ENCODE results near the gene GMDS. TPM values are rescaled to one million over a fixed set of nuclear protein-coding genes. Genes with fewer than 3 reads are reported as not detected.

Gene GMDS
- total RNA-seq, 1 experiment from 2014 or later: 27.6 TPM

GRCh38 chr6:1858859-1859258 lies 386.5 kb downstream of the GMDS start:
- no peaks in the 10 kb centered on the region for H3K79me2 ChIP-seq (ENCODE audit: insufficient read depth, low read length)
- H3K36me3 Mint-ChIP-seq (ENCODE audit: insufficient read depth in 1 of 3, low read depth in 3 of 3): no peaks in the 10 kb centered on the region
- H3K14ac ChIP-seq (ENCODE audit: insufficient read depth, low read length): no peak overlapping the region
- no peaks in the 10 kb centered on the region for H3K9me3 Mint-ChIP-seq
- H3K27me3 Mint-ChIP-seq (ENCODE audit: low read depth): no peaks in the 10 kb centered on the region
- H3K18ac ChIP-seq (ENCODE audit: insufficient read length, low read depth, low read length): no peak overlapping the region
- H3K9me3 ChIP-seq (ENCODE audit: control insufficient read depth, low read depth, low read length): no peaks in the 10 kb centered on the region
- TF ChIP-seq, protein P1, sequence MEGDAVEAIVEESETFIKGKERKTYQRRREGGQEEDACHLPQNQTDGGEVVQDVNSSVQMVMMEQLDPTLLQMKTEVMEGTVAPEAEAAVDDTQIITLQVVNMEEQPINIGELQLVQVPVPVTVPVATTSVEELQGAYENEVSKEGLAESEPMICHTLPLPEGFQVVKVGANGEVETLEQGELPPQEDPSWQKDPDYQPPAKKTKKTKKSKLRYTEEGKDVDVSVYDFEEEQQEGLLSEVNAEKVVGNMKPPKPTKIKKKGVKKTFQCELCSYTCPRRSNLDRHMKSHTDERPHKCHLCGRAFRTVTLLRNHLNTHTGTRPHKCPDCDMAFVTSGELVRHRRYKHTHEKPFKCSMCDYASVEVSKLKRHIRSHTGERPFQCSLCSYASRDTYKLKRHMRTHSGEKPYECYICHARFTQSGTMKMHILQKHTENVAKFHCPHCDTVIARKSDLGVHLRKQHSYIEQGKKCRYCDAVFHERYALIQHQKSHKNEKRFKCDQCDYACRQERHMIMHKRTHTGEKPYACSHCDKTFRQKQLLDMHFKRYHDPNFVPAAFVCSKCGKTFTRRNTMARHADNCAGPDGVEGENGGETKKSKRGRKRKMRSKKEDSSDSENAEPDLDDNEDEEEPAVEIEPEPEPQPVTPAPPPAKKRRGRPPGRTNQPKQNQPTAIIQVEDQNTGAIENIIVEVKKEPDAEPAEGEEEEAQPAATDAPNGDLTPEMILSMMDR (conservative IDR thresholded peaks at IDR 0.05): no peak
- no peak overlapping the region for H4K91ac ChIP-seq (ENCODE audit: insufficient read length, low read depth, low read length)
- H3K56ac ChIP-seq (ENCODE audit: insufficient read length, low read depth, low read length): no peak overlapping the region
- no peaks in the 10 kb centered on the region for H4K20me1 ChIP-seq (ENCODE audit: control insufficient read depth, insufficient read depth, insufficient read length)
- no peak overlapping the region for H3K4ac ChIP-seq (ENCODE audit: low read depth, low read length)
- no peak overlapping the region for H2BK20ac ChIP-seq (ENCODE audit: low read depth, low read length, poor library complexity, severe bottlenecking)
- no peaks in the 10 kb centered on the region for H3K23me2 ChIP-seq (ENCODE audit: insufficient read length, low read depth, low read length, poor library complexity, severe bottlenecking)
- H2BK120ac ChIP-seq (ENCODE audit: low read depth, low read length, poor library complexity, severe bottlenecking): no peak overlapping the region
- no peak for DNase-seq
- H2BK15ac ChIP-seq (ENCODE audit: low read depth, low read length): no peak overlapping the region
- H3K27me3 ChIP-seq (ENCODE audit: insufficient read depth, low read length): no peaks in the 10 kb centered on the region
- H2AK5ac ChIP-seq (ENCODE audit: insufficient read length, low read length): no peak overlapping the region
- H3K79me1 ChIP-seq (ENCODE audit: insufficient read depth, low read depth, low read length, poor library complexity, severe bottlenecking): no peaks in the 10 kb centered on the region
- H3K4me3 Mint-ChIP-seq: no peak overlapping the region
- H3K4me2 ChIP-seq (ENCODE audit: insufficient read depth, insufficient read length, low read length): no peak overlapping the region
- H3K27ac ChIP-seq (ENCODE audit: insufficient read length, low read depth, low read length): no peak overlapping the region
- no peak overlapping the region for H3K23ac ChIP-seq (ENCODE audit: insufficient read length, low read depth, low read length)
- H3K27ac Mint-ChIP-seq: no peak overlapping the region
- H3T11ph ChIP-seq (ENCODE audit: low read length): no peak overlapping the region
- H4K5ac ChIP-seq (ENCODE audit: insufficient read length, low read depth, low read length): no peak overlapping the region
- H3K4me1 ChIP-seq (ENCODE audit: insufficient read depth, low read length): no peaks in the 10 kb centered on the region
- no peak overlapping the region for H2BK12ac ChIP-seq (ENCODE audit: insufficient read length, low read depth, low read length)
- no peak overlapping the region for H3K9ac ChIP-seq (ENCODE audit: extremely low read depth, insufficient read length, low read length)
- H4K8ac ChIP-seq (replicated peaks; ENCODE audit: insufficient read length, low read depth, low read length): no peak overlapping the region
- no peak overlapping the region for H2AFZ ChIP-seq (ENCODE audit: low read length)
- WGBS (ENCODE audit: extremely low coverage, insufficient read length, low lambda C conversion rate): no CpG with 5 or more reads among the region's 6 CpGs
- no peak overlapping the region for H2BK5ac ChIP-seq (ENCODE audit: insufficient read length, low read length)
- peaks cover 14 to 18% of the 10 kb centered on the region in 2 experiments for H3K4me1 Mint-ChIP-seq
